HepG2 (cell line): ENCODE measurements around the gene UBXN2A. TPM values are rescaled to one million over a fixed set of nuclear protein-coding genes. Genes with fewer than 3 reads are reported as not detected.
A peak's percentile ranks its signal among the peaks of the same experiment; 100 is the strongest.

Experiments used
- BCL6 ChIP-seq: IDR thresholded peaks from 2 replicates; pipeline ENCODE4 v1.6.1; 2016; ENCODE audit warnings: missing genetic modification reagents, missing compliant biosample characterization
- DMAP1 ChIP-seq: IDR thresholded peaks from 2 replicates; pipeline ENCODE4 v1.6.1; 2016
- ETV5 ChIP-seq: IDR thresholded peaks from 2 replicates; pipeline ENCODE4 v1.6.1; 2018; ENCODE audit warnings: missing biosample characterization, missing genetic modification reagents, inconsistent platforms, borderline replicate concordance
- ETV6 ChIP-seq: sonication (generic); formaldehyde crosslinking; conservative IDR thresholded peaks from 2 replicates; pipeline ENCODE4 v1.4.0; 2020; ENCODE audit warnings: missing genetic modification reagents
- GATAD2A ChIP-seq: IDR thresholded peaks from 2 replicates; pipeline ENCODE4 v1.6.1; 2016
- JUNB ChIP-seq: sonication (generic); formaldehyde crosslinking; IDR thresholded peaks from 2 replicates; pipeline ENCODE4 v1.8.0; 2022; ENCODE audit warnings: missing genetic modification reagents, mild to moderate bottlenecking, borderline replicate concordance
- NFKB2 ChIP-seq: sonication (generic); formaldehyde crosslinking; IDR thresholded peaks from 2 replicates; pipeline ENCODE4 v1.4.0; 2020; ENCODE audit warnings: missing genetic modification reagents, borderline replicate concordance
- ZC3H13 ChIP-seq: sonication (generic); formaldehyde crosslinking; IDR thresholded peaks from 2 replicates; pipeline ENCODE4 v1.8.1; 2023; ENCODE audit warnings: mild to moderate bottlenecking, missing genetic modification reagents, moderate library complexity
- ZNF296 ChIP-seq: sonication (generic); formaldehyde crosslinking; conservative IDR thresholded peaks from 2 replicates; pipeline ENCODE4 v1.5.0; 2020; ENCODE audit warnings: mild to moderate bottlenecking, missing genetic modification reagents
- ZSCAN25 ChIP-seq: sonication (generic); formaldehyde crosslinking; IDR thresholded peaks from 2 replicates; pipeline ENCODE4 v1.8.0; 2022; ENCODE audit warnings: mild to moderate bottlenecking, missing genetic modification reagents
- polyA plus RNA-seq, 8 experiments: library from polyadenylated mRNA; depleted of rRNA in 3 of 8; stranded (reverse) in 7 of 8; unstranded in 1 of 8; fragments of >200 nt; fragmentation: Illumina TruSeq in 4 of 8; extraction: Trizol in 4 of 8; gene quantifications; 2 replicates each; pipeline versions ENCODE4 v1.2.1 to v1.2.3, GENCODE V29; 2011 to 2016; ENCODE audit warnings: low read depth in 4 of 8, missing spikeins in 1 of 8, mixed read lengths in 1 of 8; ENCODE audit not compliant: insufficient read depth in 1 of 8
- total RNA-seq, 5 experiments: library from RNA; depleted of rRNA; stranded (reverse); fragments of >200 nt; fragmentation: Illumina TruSeq; extraction: Trizol; gene quantifications; 2 replicates each; pipeline ENCODE4 v1.2.3, GENCODE V29; 2016; ENCODE audit warnings: low read depth in 1 of 5
- TF ChIP-seq, protein P1 (sequence below): sonication (generic); formaldehyde crosslinking; IDR thresholded peaks from 2 replicates; pipeline ENCODE4 v1.8.1; 2023; ENCODE audit warnings: mild to moderate bottlenecking, missing genetic modification reagents
- TF ChIP-seq, protein P2 (sequence below): sonication (generic); formaldehyde crosslinking; IDR thresholded peaks from 2 replicates; pipeline ENCODE4 v1.4.0; 2020; ENCODE audit warnings: missing genetic modification reagents
- TF ChIP-seq, protein P3 (sequence below): sonication (generic); formaldehyde crosslinking; IDR thresholded peaks from 2 replicates; pipeline ENCODE4 v1.8.0; 2022; ENCODE audit warnings: mild to moderate bottlenecking, missing genetic modification reagents; ENCODE audit not compliant: insufficient replicate concordance
- TF ChIP-seq, protein P4 (sequence below): IDR thresholded peaks from 2 replicates; pipeline ENCODE4 v1.6.1; 2016; ENCODE audit warnings: control low read depth
- TF ChIP-seq, protein P5 (sequence below): IDR thresholded peaks from 2 replicates; pipeline ENCODE4 v1.4.0; 2020; ENCODE audit warnings: mild to moderate bottlenecking, missing genetic modification reagents
- TF ChIP-seq, protein P6 (sequence below), 2 experiments: sonication (generic) in 1 of 2; formaldehyde crosslinking in 1 of 2; IDR thresholded peaks; 2 replicates each; pipeline versions ENCODE4 v1.5.1 to v1.6.1; 2011 to 2020; ENCODE audit warnings: borderline replicate concordance in 1 of 2, low read depth in 1 of 2, low read length in 1 of 2, mild to moderate bottlenecking in 1 of 2, missing genetic modification reagents in 1 of 2, moderate library complexity in 1 of 2

UBXN2A gene
- total and polyA plus RNA-seq, 2 of the 13 experiments (the other 11 are each of a cell fraction or from before 2014, with no cell fraction given), result 8.3 to 20.9 TPM

DNA sequence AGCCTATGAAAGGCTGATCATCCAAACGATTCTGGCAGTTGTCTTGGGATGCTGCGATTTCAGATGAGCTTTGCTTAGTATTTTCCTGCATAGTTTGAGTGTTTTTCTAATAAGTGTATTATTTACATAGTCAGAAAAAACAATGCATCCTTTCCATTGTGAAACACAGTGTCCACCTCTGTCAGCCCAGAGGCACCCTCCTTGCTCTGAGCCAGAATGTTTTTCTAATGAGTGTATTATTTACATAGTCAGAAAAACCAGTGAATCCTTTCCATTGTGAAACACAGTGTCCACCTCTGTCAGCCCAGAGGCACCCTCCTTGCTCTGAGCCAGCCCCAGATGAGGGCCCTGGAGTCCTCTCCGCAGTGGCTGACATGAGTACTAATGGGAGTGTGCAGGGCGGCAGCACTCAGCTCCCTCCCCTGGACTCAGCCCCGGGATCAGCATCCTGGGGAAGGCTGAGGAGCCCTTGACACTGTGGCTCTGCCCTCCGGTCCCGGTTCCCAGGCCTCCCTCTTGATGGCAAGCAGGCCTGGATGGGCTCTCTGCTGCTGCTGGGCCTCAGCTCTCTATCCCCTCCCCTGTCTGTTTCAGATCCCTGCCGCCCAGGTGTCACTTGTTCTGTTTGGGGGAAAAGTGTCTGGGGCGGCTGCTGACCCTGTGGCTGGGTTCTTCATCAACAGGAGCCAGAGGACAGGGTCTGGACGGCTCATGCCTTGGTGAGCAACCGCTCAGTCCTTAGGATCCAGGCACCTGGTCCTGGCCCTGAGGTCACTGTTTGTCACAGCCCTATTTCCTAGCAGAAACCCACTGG lies 75.5 kb downstream of the UBXN2A start (continued):
- TF ChIP-seq, protein P1, sequence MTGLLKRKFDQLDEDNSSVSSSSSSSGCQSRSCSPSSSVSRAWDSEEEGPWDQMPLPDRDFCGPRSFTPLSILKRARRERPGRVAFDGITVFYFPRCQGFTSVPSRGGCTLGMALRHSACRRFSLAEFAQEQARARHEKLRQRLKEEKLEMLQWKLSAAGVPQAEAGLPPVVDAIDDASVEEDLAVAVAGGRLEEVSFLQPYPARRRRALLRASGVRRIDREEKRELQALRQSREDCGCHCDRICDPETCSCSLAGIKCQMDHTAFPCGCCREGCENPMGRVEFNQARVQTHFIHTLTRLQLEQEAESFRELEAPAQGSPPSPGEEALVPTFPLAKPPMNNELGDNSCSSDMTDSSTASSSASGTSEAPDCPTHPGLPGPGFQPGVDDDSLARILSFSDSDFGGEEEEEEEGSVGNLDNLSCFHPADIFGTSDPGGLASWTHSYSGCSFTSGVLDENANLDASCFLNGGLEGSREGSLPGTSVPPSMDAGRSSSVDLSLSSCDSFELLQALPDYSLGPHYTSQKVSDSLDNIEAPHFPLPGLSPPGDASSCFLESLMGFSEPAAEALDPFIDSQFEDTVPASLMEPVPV (CRISPR knock-in tag), result no peak; the same call in 1 of the 2 replicates
- TF ChIP-seq DMAP1 (CRISPR knock-in tag), result no peak
- TF ChIP-seq, protein P2, sequence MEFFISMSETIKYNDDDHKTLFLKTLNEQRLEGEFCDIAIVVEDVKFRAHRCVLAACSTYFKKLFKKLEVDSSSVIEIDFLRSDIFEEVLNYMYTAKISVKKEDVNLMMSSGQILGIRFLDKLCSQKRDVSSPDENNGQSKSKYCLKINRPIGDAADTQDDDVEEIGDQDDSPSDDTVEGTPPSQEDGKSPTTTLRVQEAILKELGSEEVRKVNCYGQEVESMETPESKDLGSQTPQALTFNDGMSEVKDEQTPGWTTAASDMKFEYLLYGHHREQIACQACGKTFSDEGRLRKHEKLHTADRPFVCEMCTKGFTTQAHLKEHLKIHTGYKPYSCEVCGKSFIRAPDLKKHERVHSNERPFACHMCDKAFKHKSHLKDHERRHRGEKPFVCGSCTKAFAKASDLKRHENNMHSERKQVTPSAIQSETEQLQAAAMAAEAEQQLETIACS (CRISPR knock-in tag), result no peak
- TF ChIP-seq, protein P3, sequence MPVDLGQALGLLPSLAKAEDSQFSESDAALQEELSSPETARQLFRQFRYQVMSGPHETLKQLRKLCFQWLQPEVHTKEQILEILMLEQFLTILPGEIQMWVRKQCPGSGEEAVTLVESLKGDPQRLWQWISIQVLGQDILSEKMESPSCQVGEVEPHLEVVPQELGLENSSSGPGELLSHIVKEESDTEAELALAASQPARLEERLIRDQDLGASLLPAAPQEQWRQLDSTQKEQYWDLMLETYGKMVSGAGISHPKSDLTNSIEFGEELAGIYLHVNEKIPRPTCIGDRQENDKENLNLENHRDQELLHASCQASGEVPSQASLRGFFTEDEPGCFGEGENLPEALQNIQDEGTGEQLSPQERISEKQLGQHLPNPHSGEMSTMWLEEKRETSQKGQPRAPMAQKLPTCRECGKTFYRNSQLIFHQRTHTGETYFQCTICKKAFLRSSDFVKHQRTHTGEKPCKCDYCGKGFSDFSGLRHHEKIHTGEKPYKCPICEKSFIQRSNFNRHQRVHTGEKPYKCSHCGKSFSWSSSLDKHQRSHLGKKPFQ (CRISPR knock-in tag), result no peak
- TF ChIP-seq BCL6 (CRISPR knock-in tag), result peak; percentile 56
- TF ChIP-seq, protein P4, sequence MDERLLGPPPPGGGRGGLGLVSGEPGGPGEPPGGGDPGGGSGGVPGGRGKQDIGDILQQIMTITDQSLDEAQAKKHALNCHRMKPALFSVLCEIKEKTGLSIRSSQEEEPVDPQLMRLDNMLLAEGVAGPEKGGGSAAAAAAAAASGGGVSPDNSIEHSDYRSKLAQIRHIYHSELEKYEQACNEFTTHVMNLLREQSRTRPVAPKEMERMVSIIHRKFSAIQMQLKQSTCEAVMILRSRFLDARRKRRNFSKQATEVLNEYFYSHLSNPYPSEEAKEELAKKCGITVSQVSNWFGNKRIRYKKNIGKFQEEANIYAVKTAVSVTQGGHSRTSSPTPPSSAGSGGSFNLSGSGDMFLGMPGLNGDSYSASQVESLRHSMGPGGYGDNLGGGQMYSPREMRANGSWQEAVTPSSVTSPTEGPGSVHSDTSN, result no peak
- peak; percentile 31; the same call in 1 of the 2 replicates for TF ChIP-seq ZC3H13 (CRISPR knock-in tag)
- 0 out of 2 replicates have a peak, but pooled peaks have one; percentile 19 for TF ChIP-seq ETV6 (CRISPR knock-in tag)
- peak; percentile 91; the same call in 1 of the 2 replicates for TF ChIP-seq JUNB
- peak; percentile 42; the same call in 1 of the 2 replicates for TF ChIP-seq ETV5 (CRISPR knock-in tag)
- TF ChIP-seq GATAD2A, result peak; percentile 94
- TF ChIP-seq, protein P5, sequence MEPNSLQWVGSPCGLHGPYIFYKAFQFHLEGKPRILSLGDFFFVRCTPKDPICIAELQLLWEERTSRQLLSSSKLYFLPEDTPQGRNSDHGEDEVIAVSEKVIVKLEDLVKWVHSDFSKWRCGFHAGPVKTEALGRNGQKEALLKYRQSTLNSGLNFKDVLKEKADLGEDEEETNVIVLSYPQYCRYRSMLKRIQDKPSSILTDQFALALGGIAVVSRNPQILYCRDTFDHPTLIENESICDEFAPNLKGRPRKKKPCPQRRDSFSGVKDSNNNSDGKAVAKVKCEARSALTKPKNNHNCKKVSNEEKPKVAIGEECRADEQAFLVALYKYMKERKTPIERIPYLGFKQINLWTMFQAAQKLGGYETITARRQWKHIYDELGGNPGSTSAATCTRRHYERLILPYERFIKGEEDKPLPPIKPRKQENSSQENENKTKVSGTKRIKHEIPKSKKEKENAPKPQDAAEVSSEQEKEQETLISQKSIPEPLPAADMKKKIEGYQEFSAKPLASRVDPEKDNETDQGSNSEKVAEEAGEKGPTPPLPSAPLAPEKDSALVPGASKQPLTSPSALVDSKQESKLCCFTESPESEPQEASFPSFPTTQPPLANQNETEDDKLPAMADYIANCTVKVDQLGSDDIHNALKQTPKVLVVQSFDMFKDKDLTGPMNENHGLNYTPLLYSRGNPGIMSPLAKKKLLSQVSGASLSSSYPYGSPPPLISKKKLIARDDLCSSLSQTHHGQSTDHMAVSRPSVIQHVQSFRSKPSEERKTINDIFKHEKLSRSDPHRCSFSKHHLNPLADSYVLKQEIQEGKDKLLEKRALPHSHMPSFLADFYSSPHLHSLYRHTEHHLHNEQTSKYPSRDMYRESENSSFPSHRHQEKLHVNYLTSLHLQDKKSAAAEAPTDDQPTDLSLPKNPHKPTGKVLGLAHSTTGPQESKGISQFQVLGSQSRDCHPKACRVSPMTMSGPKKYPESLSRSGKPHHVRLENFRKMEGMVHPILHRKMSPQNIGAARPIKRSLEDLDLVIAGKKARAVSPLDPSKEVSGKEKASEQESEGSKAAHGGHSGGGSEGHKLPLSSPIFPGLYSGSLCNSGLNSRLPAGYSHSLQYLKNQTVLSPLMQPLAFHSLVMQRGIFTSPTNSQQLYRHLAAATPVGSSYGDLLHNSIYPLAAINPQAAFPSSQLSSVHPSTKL (CRISPR knock-in tag), result peak; percentile 97
- peak; percentile 81; the same call in 1 of the 2 replicates for TF ChIP-seq ZNF296 (CRISPR knock-in tag)
- 0 out of 2 replicates have a peak, but pooled peaks have one; percentile 40 for TF ChIP-seq ZSCAN25
- TF ChIP-seq NFKB2 (CRISPR knock-in tag), result peak; percentile 16; the same call in 1 of the 2 replicates
- TF ChIP-seq, protein P6, sequence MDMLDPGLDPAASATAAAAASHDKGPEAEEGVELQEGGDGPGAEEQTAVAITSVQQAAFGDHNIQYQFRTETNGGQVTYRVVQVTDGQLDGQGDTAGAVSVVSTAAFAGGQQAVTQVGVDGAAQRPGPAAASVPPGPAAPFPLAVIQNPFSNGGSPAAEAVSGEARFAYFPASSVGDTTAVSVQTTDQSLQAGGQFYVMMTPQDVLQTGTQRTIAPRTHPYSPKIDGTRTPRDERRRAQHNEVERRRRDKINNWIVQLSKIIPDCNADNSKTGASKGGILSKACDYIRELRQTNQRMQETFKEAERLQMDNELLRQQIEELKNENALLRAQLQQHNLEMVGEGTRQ (IDR thresholded peaks at IDR 0.05; ENCODE audit: low read depth, low read length), result no peak
- TF ChIP-seq, protein P6 (CRISPR knock-in tag; IDR thresholded peaks at IDR 0.05; ENCODE audit: borderline replicate concordance), result no peak
